Testis (tissue), 2 donors: ENCODE results near the gene FBXL17.

Source experiments
- POLR2A ChIP-seq: fragments of 450-650 bp; IDR thresholded peaks from one replicate; pipeline ENCODE4 v1.6.1; 2017; ENCODE audit warnings: antibody characterized with exemption, mild to moderate bottlenecking, moderate library complexity
- TF ChIP-seq, protein P1 (sequence below), 3 experiments: fragments of 450-650 bp in 2 of 3; fragments of 200-600 bp in 1 of 3; sonication (generic) in 1 of 3; IDR thresholded peaks; one replicate each; pipeline ENCODE4 v1.5.1; 2016 to 2019; ENCODE audit warnings: antibody characterized with exemption in 3 of 3, mild to moderate bottlenecking in 2 of 3, moderate library complexity in 1 of 3

DNA sequence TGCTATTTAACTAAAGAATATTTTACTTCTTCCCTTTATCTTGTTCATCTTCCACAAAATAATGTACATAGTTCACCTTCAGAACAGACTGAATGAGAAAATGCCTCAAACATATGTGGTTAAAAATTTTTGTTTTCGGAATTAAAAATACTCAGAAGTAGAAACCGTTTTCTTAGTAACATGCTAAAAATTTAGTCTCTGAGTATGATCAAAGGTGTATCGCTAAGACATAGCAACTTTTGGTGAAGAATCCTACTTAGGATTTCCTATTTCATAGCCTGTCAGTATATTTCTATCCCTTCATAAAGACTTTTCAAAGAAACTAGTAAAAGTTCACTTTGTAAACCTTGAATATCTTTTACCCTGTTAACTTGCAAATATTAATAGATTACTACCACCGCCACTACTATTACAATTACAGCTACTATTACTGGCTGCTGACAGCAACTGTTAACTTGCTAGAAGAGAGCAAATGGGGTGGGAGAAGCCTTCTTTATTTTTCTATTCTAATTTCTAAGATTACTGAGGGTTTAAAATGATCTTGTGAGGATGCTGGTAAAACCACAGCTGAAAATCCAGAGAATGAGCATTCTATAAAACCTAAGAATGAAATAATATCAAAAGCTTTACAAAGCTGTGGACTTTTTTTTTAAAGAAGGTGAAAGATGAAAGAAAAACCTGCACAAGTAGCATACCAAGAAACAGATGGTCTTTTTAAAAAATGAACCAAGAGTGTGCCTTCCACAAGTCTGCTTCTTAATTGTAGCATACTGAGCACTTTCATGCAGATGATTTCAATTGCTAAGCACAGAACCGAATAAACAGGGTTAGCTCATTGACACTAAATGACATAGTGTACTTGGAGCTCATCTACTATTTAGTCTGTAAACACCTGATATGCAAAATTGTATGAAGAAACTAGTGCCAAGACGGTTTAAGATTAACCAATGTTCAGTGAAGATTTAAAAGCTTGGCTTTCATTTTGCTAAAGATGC is 464.9 kb downstream of the FBXL17 start:
- no peak for TF ChIP-seq POLR2A
- TF ChIP-seq, protein P1, sequence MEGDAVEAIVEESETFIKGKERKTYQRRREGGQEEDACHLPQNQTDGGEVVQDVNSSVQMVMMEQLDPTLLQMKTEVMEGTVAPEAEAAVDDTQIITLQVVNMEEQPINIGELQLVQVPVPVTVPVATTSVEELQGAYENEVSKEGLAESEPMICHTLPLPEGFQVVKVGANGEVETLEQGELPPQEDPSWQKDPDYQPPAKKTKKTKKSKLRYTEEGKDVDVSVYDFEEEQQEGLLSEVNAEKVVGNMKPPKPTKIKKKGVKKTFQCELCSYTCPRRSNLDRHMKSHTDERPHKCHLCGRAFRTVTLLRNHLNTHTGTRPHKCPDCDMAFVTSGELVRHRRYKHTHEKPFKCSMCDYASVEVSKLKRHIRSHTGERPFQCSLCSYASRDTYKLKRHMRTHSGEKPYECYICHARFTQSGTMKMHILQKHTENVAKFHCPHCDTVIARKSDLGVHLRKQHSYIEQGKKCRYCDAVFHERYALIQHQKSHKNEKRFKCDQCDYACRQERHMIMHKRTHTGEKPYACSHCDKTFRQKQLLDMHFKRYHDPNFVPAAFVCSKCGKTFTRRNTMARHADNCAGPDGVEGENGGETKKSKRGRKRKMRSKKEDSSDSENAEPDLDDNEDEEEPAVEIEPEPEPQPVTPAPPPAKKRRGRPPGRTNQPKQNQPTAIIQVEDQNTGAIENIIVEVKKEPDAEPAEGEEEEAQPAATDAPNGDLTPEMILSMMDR (IDR thresholded peaks at IDR 0.05) = no peak
